Mucosa of stomach (tissue), 1 donor: ENCODE results near the gene FRMD4A.

Source experiments
- H3K27me3 ChIP-seq: one replicate; pipeline ENCODE4 v1.7.0; 2013; ENCODE audit warnings: mild to moderate bottlenecking, low read length; ENCODE audit not compliant: control insufficient read depth, insufficient read depth
- H3K36me3 ChIP-seq: one replicate; pipeline ENCODE4 v1.7.0; 2013; ENCODE audit warnings: low read length; ENCODE audit not compliant: control insufficient read depth, insufficient read depth
- H3K4me1 ChIP-seq: one replicate; pipeline ENCODE4 v1.7.0; 2013; ENCODE audit warnings: mild to moderate bottlenecking, low read length; ENCODE audit not compliant: control insufficient read depth, insufficient read depth
- H3K4me3 ChIP-seq: one replicate; pipeline ENCODE4 v1.7.0; 2013; ENCODE audit warnings: low read length
- H3K9ac ChIP-seq: one replicate; pipeline ENCODE4 v1.7.0; 2013; ENCODE audit warnings: mild to moderate bottlenecking, low read length, moderate library complexity
- H3K9me3 ChIP-seq: one replicate; pipeline ENCODE4 v1.7.0; 2013; ENCODE audit warnings: mild to moderate bottlenecking, low read length, moderate library complexity; ENCODE audit not compliant: control insufficient read depth
- donor health status: Pancreatic carcinoma.

Gene FRMD4A

GRCh38 chr10:14330388-14331061 lies at the start of gene FRMD4A:
TSS of gene FRMD4A (minus strand) at chr10:14330924.
- no peak within 1 kb of the TSS for H3K9ac ChIP-seq
- no peaks in the 10 kb centered on the region for H3K36me3 ChIP-seq
- H3K9me3 ChIP-seq, result no peaks in the 10 kb centered on the region
- H3K4me1 ChIP-seq, result no peaks in the 10 kb centered on the region
- peaks cover 13% of the 10 kb centered on the region for H3K27me3 ChIP-seq
- no peak within 1 kb of the TSS for H3K4me3 ChIP-seq

- Histone ChIP-seq H3K36me3 (no peaks in the 10 kb centered on the region), H3K4me3 (no peak overlapping the region), H3K4me1 (no peaks in the 10 kb centered on the region)
These were observed 49.0 kb upstream of the FRMD4A start for GRCh38 chr10:14379556-14380280.

GRCh38 chr10:14378387-14378960 lies 47.8 kb upstream of the FRMD4A start:
- H3K4me3 ChIP-seq, result no peak overlapping the region
- no peaks in the 10 kb centered on the region for H3K9me3 ChIP-seq
- no peaks in the 10 kb centered on the region for H3K4me1 ChIP-seq
- H3K9ac ChIP-seq, result no peak overlapping the region
- no peaks in the 10 kb centered on the region for H3K36me3 ChIP-seq
- no peaks in the 10 kb centered on the region for H3K27me3 ChIP-seq

More at GRCh38 chr10:14379556-14380280, 49.0 kb upstream of the FRMD4A start:
- Histone ChIP-seq H3K9ac (no peak overlapping the region), H3K27me3 (no peaks in the 10 kb centered on the region), H3K9me3 (no peaks in the 10 kb centered on the region)

- Histone ChIP-seq H3K4me1 (no peaks in the 10 kb centered on the region), H3K9ac (no peak overlapping the region), H3K9me3 (no peaks in the 10 kb centered on the region), H3K4me3 (no peak overlapping the region), H3K27me3 (no peaks in the 10 kb centered on the region), H3K36me3 (no peaks in the 10 kb centered on the region)
These were observed 47.0 kb upstream of the FRMD4A start for GRCh38 chr10:14377591-14378175.

- Histone ChIP-seq H3K4me3 (no peak overlapping the region), H3K9ac (no peak overlapping the region), H3K9me3 (no peaks in the 10 kb centered on the region), H3K4me1 (no peaks in the 10 kb centered on the region), H3K27me3 (no peaks in the 10 kb centered on the region), H3K36me3 (no peaks in the 10 kb centered on the region)
These were observed 44.2 kb upstream of the FRMD4A start for GRCh38 chr10:14374745-14375445.

- Histone ChIP-seq H3K9me3 (no peaks in the 10 kb centered on the region), H3K9ac (no peak overlapping the region), H3K36me3 (no peaks in the 10 kb centered on the region), H3K27me3 (no peaks in the 10 kb centered on the region), H3K4me3 (no peak overlapping the region), H3K4me1 (no peaks in the 10 kb centered on the region)
These were observed 41.9 kb upstream of the FRMD4A start for GRCh38 chr10:14372606-14373005.

- H3K4me3 ChIP-seq, result no peak overlapping the region
- no peaks in the 10 kb centered on the region for H3K9me3 ChIP-seq
- no peaks in the 10 kb centered on the region for H3K36me3 ChIP-seq
- H3K27me3 ChIP-seq, result no peaks in the 10 kb centered on the region
- H3K4me1 ChIP-seq, result no peaks in the 10 kb centered on the region
- H3K9ac ChIP-seq, result no peak overlapping the region
These were observed 40.9 kb upstream of the FRMD4A start for GRCh38 chr10:14371581-14371980.

GRCh38 chr10:14370894-14371293 lies 40.2 kb upstream of the FRMD4A start:
- H3K9me3 ChIP-seq, result no peaks in the 10 kb centered on the region
- no peaks in the 10 kb centered on the region for H3K36me3 ChIP-seq
- H3K4me3 ChIP-seq, result no peak overlapping the region
- H3K9ac ChIP-seq, result no peak overlapping the region
- no peaks in the 10 kb centered on the region for H3K4me1 ChIP-seq
- no peaks in the 10 kb centered on the region for H3K27me3 ChIP-seq

GRCh38 chr10:14369906-14370305 lies 39.2 kb upstream of the FRMD4A start:
- Histone ChIP-seq H3K36me3 (no peaks in the 10 kb centered on the region), H3K27me3 (no peaks in the 10 kb centered on the region), H3K4me3 (no peak overlapping the region), H3K9ac (no peak overlapping the region), H3K4me1 (no peaks in the 10 kb centered on the region), H3K9me3 (no peaks in the 10 kb centered on the region)

- H3K36me3 ChIP-seq, result no peaks in the 10 kb centered on the region
- H3K4me3 ChIP-seq, result no peak overlapping the region
- H3K27me3 ChIP-seq, result peaks cover 10% of the 10 kb centered on the region
- no peak overlapping the region for H3K9ac ChIP-seq
- no peaks in the 10 kb centered on the region for H3K9me3 ChIP-seq
- H3K4me1 ChIP-seq, result no peaks in the 10 kb centered on the region
These were observed 36.0 kb upstream of the FRMD4A start for GRCh38 chr10:14366760-14367159.

- Histone ChIP-seq H3K9ac (no peak overlapping the region), H3K4me3 (no peak overlapping the region), H3K4me1 (no peaks in the 10 kb centered on the region), H3K36me3 (no peaks in the 10 kb centered on the region), H3K9me3 (no peaks in the 10 kb centered on the region), H3K27me3 (peaks cover 10% of the 10 kb centered on the region)
These were observed 34.5 kb upstream of the FRMD4A start for GRCh38 chr10:14365266-14365665.
